IPS-18a (cell line): Measurements from ENCODE around the gene ZNF512.

ENCODE experiments used
- H3K27ac ChIP-seq: one replicate; pipeline ENCODE4 v1.5.1; 2013; ENCODE audit warnings: low read length
- H3K27me3 ChIP-seq: one replicate; pipeline ENCODE4 v1.6.1; 2013; ENCODE audit warnings: mild to moderate bottlenecking, low read length; ENCODE audit not compliant: control insufficient read depth, insufficient read depth
- H3K36me3 ChIP-seq: one replicate; pipeline ENCODE4 v1.6.1; 2013; ENCODE audit warnings: low read depth, low read length; ENCODE audit not compliant: control insufficient read depth
- H3K4me1 ChIP-seq: one replicate; pipeline ENCODE4 v1.6.1; 2013; ENCODE audit warnings: low read depth, low read length; ENCODE audit not compliant: control insufficient read depth
- H3K4me3 ChIP-seq: one replicate; pipeline ENCODE4 v1.5.1; 2013; ENCODE audit warnings: low read length
- H3K9ac ChIP-seq: one replicate; pipeline ENCODE4 v1.6.1; 2013; ENCODE audit warnings: mild to moderate bottlenecking, low read length, moderate library complexity
- H3K9me3 ChIP-seq: one replicate; pipeline ENCODE4 v1.6.1; 2013; ENCODE audit warnings: low read depth, low read length; ENCODE audit not compliant: control insufficient read depth

ZNF512 gene

DNA sequence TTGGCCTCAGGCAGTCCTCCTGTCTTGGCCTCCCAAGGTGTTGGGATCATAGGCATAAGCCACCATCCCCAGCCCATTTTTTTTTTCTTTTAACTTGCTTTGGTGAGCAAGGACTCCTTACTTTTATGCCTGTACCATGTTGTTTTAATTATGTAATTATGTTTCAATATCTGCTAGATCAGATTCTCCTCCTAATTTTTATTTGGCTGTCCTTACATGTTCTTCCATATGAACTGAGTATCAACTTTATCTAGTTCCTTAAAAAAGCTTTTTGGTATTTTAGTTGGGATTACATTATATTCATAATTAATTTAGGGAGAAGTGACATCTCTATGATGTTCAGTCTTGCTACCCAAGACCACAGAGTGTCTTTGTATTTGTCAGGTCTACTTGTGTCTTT lies 62.4 kb downstream of the ZNF512 start:
- Histone ChIP-seq H3K36me3 (peaks cover 43% of the 10 kb centered on the region), H3K4me1 (no peaks in the 10 kb centered on the region), H3K9ac (no peak overlapping the region), H3K27me3 (no peaks in the 10 kb centered on the region), H3K4me3 (no peak overlapping the region), H3K9me3 (no peaks in the 10 kb centered on the region), H3K27ac (no peak overlapping the region)

- peaks cover 46% of the 10 kb centered on the region for H3K36me3 ChIP-seq
These were observed 64.4 kb downstream of the ZNF512 start for GRCh38 chr2:27647289-27647688.

DNA sequence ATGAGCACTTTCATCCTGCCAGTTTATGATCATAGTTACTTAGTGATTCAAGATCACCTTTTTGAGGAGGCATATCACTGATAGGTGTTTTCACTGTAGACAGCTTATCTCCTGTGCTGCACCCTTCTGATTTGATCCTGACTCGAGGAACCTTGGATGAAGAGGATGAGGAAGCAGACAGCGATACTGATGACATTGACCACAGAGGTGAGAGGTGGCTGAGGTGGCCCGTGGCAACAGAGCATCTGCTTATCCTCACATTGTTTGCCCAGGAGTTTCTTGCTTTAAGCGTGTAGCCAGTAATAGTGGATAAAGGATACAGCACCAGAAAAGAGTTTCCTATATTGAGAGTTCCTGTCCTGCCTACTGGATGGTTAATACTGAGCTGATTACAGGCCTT lies 64.9 kb downstream of the ZNF512 start:
- no peak overlapping the region for H3K9ac ChIP-seq
- H3K27ac ChIP-seq: no peak overlapping the region
- no peak overlapping the region for H3K4me3 ChIP-seq
- peaks cover 50% of the 10 kb centered on the region for H3K36me3 ChIP-seq
- H3K27me3 ChIP-seq: no peaks in the 10 kb centered on the region
- H3K4me1 ChIP-seq: no peaks in the 10 kb centered on the region
- no peaks in the 10 kb centered on the region for H3K9me3 ChIP-seq

More at GRCh38 chr2:27647289-27647688, 64.4 kb downstream of the ZNF512 start:
- Histone ChIP-seq H3K27ac (no peak overlapping the region), H3K27me3 (no peaks in the 10 kb centered on the region), H3K9ac (no peak overlapping the region), H3K4me1 (no peaks in the 10 kb centered on the region), H3K4me3 (no peak overlapping the region), H3K9me3 (no peaks in the 10 kb centered on the region)

DNA sequence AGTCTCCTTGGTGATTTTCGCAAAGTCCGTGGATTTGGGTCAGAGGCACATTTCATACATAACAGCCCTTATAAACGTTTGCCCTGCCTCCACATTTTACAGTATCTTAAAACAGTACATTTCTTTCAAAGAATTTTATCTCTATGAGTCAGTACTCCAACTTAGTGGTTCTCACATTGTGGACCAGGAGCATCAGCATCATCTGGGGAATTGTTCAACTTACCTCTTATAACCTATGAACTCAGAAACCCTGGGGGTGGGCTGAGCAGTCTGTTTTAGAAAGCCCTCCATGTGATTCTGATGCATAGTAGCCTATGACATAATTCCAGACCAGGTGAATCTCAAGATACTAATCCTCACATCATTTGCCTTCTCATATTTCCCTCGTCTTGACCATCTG lies 68.2 kb downstream of the ZNF512 start:
- no peak overlapping the region for H3K4me3 ChIP-seq
- H3K36me3 ChIP-seq: peaks cover 73% of the 10 kb centered on the region

DNA sequence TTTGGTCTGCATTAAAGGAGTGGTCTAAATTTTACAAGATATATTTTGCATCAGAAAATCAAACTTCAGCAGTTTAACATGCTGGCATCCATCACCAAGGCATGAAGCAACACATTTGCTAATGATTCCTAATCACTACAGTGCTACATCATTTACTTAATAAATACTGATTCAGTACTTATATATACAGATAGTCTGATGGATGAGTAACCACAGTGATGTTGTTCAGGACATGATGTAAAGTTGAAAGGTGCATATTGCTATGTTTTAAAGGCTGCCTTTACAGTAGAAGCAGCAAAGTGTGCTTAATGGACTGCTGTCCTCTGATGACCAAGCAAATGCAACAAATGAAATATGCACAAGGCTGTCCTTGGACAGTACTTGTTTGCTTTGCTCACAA lies 69.5 kb downstream of the ZNF512 start:
- Histone ChIP-seq H3K9me3 (no peaks in the 10 kb centered on the region), H3K36me3 (peaks cover 76% of the 10 kb centered on the region), H3K9ac (no peak overlapping the region), H3K27ac (no peak overlapping the region), H3K4me1 (no peaks in the 10 kb centered on the region), H3K27me3 (no peaks in the 10 kb centered on the region), H3K4me3 (no peak overlapping the region)

More for the DNA sequence above, 68.2 kb downstream of the ZNF512 start:
- H3K27ac ChIP-seq: no peak overlapping the region
- H3K9ac ChIP-seq: no peak overlapping the region
- H3K27me3 ChIP-seq: no peaks in the 10 kb centered on the region
- H3K9me3 ChIP-seq: no peaks in the 10 kb centered on the region
- no peaks in the 10 kb centered on the region for H3K4me1 ChIP-seq

GRCh38 chr2:27652790-27653189 lies 69.9 kb downstream of the ZNF512 start:
- H3K36me3 ChIP-seq: peaks cover 72% of the 10 kb centered on the region
- no peak overlapping the region for H3K9ac ChIP-seq
- H3K27ac ChIP-seq: no peak overlapping the region
- no peaks in the 10 kb centered on the region for H3K27me3 ChIP-seq
- H3K4me1 ChIP-seq: no peaks in the 10 kb centered on the region
- no peak overlapping the region for H3K4me3 ChIP-seq
- H3K9me3 ChIP-seq: no peaks in the 10 kb centered on the region

- H3K27ac ChIP-seq: no peak overlapping the region
- H3K4me1 ChIP-seq: no peaks in the 10 kb centered on the region
- H3K9ac ChIP-seq: no peak overlapping the region
- H3K36me3 ChIP-seq: peaks cover 66% of the 10 kb centered on the region
- no peaks in the 10 kb centered on the region for H3K27me3 ChIP-seq
- no peak overlapping the region for H3K4me3 ChIP-seq
- H3K9me3 ChIP-seq: no peaks in the 10 kb centered on the region
These were observed 70.6 kb downstream of the ZNF512 start for GRCh38 chr2:27653397-27653796.

- H3K27ac ChIP-seq: no peak overlapping the region
These were observed 72.5 kb downstream of the ZNF512 start for GRCh38 chr2:27655155-27655951.

DNA sequence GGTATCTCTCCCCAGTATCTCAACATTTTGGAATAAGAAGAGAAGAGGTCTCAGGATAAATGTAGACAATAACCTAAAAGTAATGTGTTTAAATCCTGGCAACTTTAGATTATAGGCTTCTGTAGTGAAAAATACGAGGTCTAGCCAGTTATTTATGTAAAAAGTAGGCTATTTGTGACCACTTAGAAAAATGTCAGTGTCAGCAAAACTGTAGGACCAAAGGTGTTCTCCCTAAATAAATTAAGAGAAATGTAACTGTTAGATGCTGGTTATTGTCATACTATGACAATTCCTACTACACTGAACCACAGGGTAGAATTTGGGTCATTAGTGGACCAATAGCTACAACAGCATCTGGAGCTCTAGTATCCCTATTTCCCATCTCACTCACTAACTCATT lies 78.5 kb downstream of the ZNF512 start:
- Histone ChIP-seq H3K9me3 (no peaks in the 10 kb centered on the region), H3K27ac (no peak overlapping the region), H3K4me1 (peaks cover 3% of the 10 kb centered on the region), H3K36me3 (peaks cover 28% of the 10 kb centered on the region), H3K9ac (no peak overlapping the region), H3K4me3 (no peak overlapping the region), H3K27me3 (no peaks in the 10 kb centered on the region)

More at GRCh38 chr2:27655155-27655951, 72.5 kb downstream of the ZNF512 start:
- Histone ChIP-seq H3K4me1 (no peaks in the 10 kb centered on the region), H3K9me3 (no peaks in the 10 kb centered on the region), H3K27me3 (no peaks in the 10 kb centered on the region), H3K4me3 (no peak overlapping the region), H3K36me3 (peaks cover 61% of the 10 kb centered on the region), H3K9ac (no peak overlapping the region)

GRCh38 chr2:27663285-27664153 lies 80.7 kb downstream of the ZNF512 start, which contains the start of the genes SLC4A1AP and SUPT7L:
SLC4A1AP (plus strand) TSS chr2:27663889; CDS start chr2:27663915, 26 bp downstream.
SUPT7L (minus strand) TSS chr2:27663614; CDS start chr2:27662192, 1,422 bp downstream.
- H3K9ac ChIP-seq: peak within 1 kb of the TSS; percentile 56
- H3K27me3 ChIP-seq: no peaks in the 10 kb centered on the region
- peak within 1 kb of the TSS; percentile 81 for H3K27ac ChIP-seq
- H3K4me1 ChIP-seq: peaks cover 3% of the 10 kb centered on the region
- no peaks in the 10 kb centered on the region for H3K9me3 ChIP-seq
- peak within 1 kb of the TSS; percentile 69 for H3K4me3 ChIP-seq
- H3K36me3 ChIP-seq: peaks cover 30% of the 10 kb centered on the region

- H3K4me1 ChIP-seq: peaks cover 3% of the 10 kb centered on the region
- H3K36me3 ChIP-seq: peaks cover 36% of the 10 kb centered on the region
- no peaks in the 10 kb centered on the region for H3K27me3 ChIP-seq
- H3K9ac ChIP-seq: peak overlapping the region; percentile 56
- no peaks in the 10 kb centered on the region for H3K9me3 ChIP-seq
- peak overlapping the region; percentile 69 for H3K4me3 ChIP-seq
- H3K27ac ChIP-seq: no peak overlapping the region
These were observed 81.3 kb downstream of the ZNF512 start for GRCh38 chr2:27664154-27664574.
